GM18873 (cell line): ENCODE data around the gene WNT3A.
"Not testable (repeated sequence)": the region's sequence is repeated elsewhere in the genome, so short reads cannot be mapped to it uniquely, and the experiment has no call there.

Source experiments
- ATAC-seq: cut with Tn5 transposase; IDR thresholded peaks from one replicate; pipeline ENCODE4 v1.9.1; 2021; ENCODE audit warnings: mild to moderate bottlenecking, moderate library complexity, moderate number of reproducible peaks; ENCODE audit not compliant: unreplicated experiment, low FRiP score

Gene WNT3A

GRCh38 chr1:228009828-228010775 is 3.3 kb downstream of the WNT3A start:
- peak; percentile 43 for ATAC-seq

GRCh38 chr1:228010921-228011320 is 4.1 kb downstream of the WNT3A start:
- no peak for ATAC-seq

GRCh38 chr1:228011721-228012311 is 5.0 kb downstream of the WNT3A start:
- ATAC-seq: no peak

- no peak for ATAC-seq
These were observed 5.8 kb downstream of the WNT3A start for GRCh38 chr1:228012555-228012954.

- no peak for ATAC-seq
These were observed 6.5 kb downstream of the WNT3A start for GRCh38 chr1:228013131-228013934.

GRCh38 chr1:228013935-228014930 is 7.4 kb downstream of the WNT3A start:
- no peak for ATAC-seq

- ATAC-seq: no peak
These were observed 8.7 kb downstream of the WNT3A start for GRCh38 chr1:228015276-228016180.

- no peak for ATAC-seq
These were observed 9.3 kb downstream of the WNT3A start for GRCh38 chr1:228016181-228016510.

GRCh38 chr1:228016653-228017355 is 10.0 kb downstream of the WNT3A start:
- ATAC-seq: no peak

- no peak for ATAC-seq
These were observed 10.7 kb downstream of the WNT3A start for GRCh38 chr1:228017356-228018124.

GRCh38 chr1:228018125-228018398 is 11.3 kb downstream of the WNT3A start:
- no peak for ATAC-seq

- no peak for ATAC-seq
These were observed 12.3 kb downstream of the WNT3A start for GRCh38 chr1:228018961-228019721.

- not testable (repeated sequence) for ATAC-seq
These were observed 12.9 kb downstream of the WNT3A start for GRCh38 chr1:228019722-228020083.

- no peak for ATAC-seq
These were observed 14.0 kb downstream of the WNT3A start for GRCh38 chr1:228020686-228021354.

GRCh38 chr1:228021355-228022030 is 14.7 kb downstream of the WNT3A start:
- ATAC-seq: no peak
